Endothelial cell of umbilical vein (primary cell): ENCODE data around the gene TLE3. TPM values are rescaled to one million over a fixed set of nuclear protein-coding genes. Genes with fewer than 3 reads are reported as not detected.
A peak's percentile ranks its signal among the peaks of the same experiment; 100 is the strongest.

Experiments
- BruUV-seq: library from RNA; stranded (reverse); fragments of 400-500 nt; replicated peaks from 2 replicates; lab custom pipeline; 2021; lab: Mats Ljungman, UMichigan
- CTCF ChIA-PET: fragments of 300-600, 350-600 bp; sonication (Branson Sonifier 250); formaldehyde crosslinking; loops from one replicate; lab custom pipeline; 2021; ENCODE audit warnings: antibody characterized with exemption, inconsistent platforms; lab: Charles Lee
- POLR2A ChIA-PET: fragments of 300-600, 350-600 bp; sonication (Branson Sonifier 250); formaldehyde crosslinking; loops from one replicate; lab custom pipeline; 2021; ENCODE audit warnings: antibody characterized with exemption, inconsistent platforms; lab: Charles Lee
- DNase-seq: peaks from one replicate; pipeline ENCODE4 v3.0.0-alpha.2; 2011; ENCODE audit warnings: low read depth, low spot score
- FAIRE-seq: peaks from 2 replicates; lab custom pipeline; 2011; peaks lifted over from hg19 to GRCh38; lab: Jason Lieb, UNC
- H2AFZ ChIP-seq: 2 replicates; pipeline ENCODE4 v1.6.0; 2012; ENCODE audit warnings: low read depth, low read length, control low read depth, inconsistent platforms
- H3K27ac ChIP-seq: 2 replicates; pipeline ENCODE4 v1.5.1; 2011; ENCODE audit warnings: low read depth, mild to moderate bottlenecking, control low read depth, low read length, moderate library complexity; ENCODE audit not compliant: insufficient read depth
- H3K27me3 ChIP-seq, 2 experiments: 2 replicates each; pipeline versions ENCODE4 v1.6.0 to v1.6.1; 2011; ENCODE audit warnings: low read length in 2 of 2, mixed read lengths in 1 of 2; ENCODE audit not compliant: control insufficient read depth in 2 of 2, insufficient read depth in 2 of 2
- H3K36me3 ChIP-seq, 2 experiments: 2 replicates in 1 of 2; 3 replicates in 1 of 2; pipeline ENCODE4 v1.5.1; 2011; ENCODE audit warnings: low read length in 2 of 2, mild to moderate bottlenecking in 1 of 2, moderate library complexity in 1 of 2; ENCODE audit not compliant: control insufficient read depth in 2 of 2, insufficient read depth in 2 of 2; ENCODE audit errors: extremely low read depth in 1 of 2
- H3K4me1 ChIP-seq: 3 replicates; pipeline ENCODE4 v1.5.1; 2011; ENCODE audit warnings: mild to moderate bottlenecking, low read length; ENCODE audit not compliant: control insufficient read depth, insufficient read depth; ENCODE audit errors: extremely low read depth
- H3K4me2 ChIP-seq: 2 replicates; pipeline ENCODE4 v1.6.1; 2011; ENCODE audit warnings: low read length, control low read depth, mixed read lengths; ENCODE audit not compliant: insufficient read depth
- H3K4me3 ChIP-seq, 3 experiments: fragments of 200-600 bp in 1 of 3; sonication (generic), shearing (Covaris generic) in 1 of 3; replicated peaks in 1 of 3; 2 replicates each; pipeline ENCODE4 v1.5.1; 2011 to 2016; ENCODE audit warnings: control low read depth in 3 of 3, low read length in 3 of 3, mild to moderate bottlenecking in 2 of 3, inconsistent platforms in 1 of 3, low read depth in 1 of 3, moderate library complexity in 1 of 3; ENCODE audit not compliant: insufficient read depth in 1 of 3
- H3K79me2 ChIP-seq: 2 replicates; pipeline ENCODE4 v1.6.0; 2012; ENCODE audit warnings: low read length, inconsistent platforms; ENCODE audit not compliant: control insufficient read depth, insufficient read depth
- H3K9ac ChIP-seq: replicated peaks from 2 replicates; pipeline ENCODE3; 2011; ENCODE audit warnings: low read length, control low read depth; ENCODE audit not compliant: insufficient read depth; ENCODE audit errors: extremely low read depth
- H3K9me1 ChIP-seq: replicated peaks from 3 replicates; pipeline ENCODE4 v1.6.0; 2011; ENCODE audit warnings: mild to moderate bottlenecking, low read length; ENCODE audit not compliant: control insufficient read depth, insufficient read depth; ENCODE audit errors: extremely low read depth
- H3K9me3 ChIP-seq: replicated peaks from 2 replicates; pipeline ENCODE4 v1.5.1; 2012; ENCODE audit warnings: low read length, inconsistent platforms; ENCODE audit not compliant: control insufficient read depth, insufficient read depth
- H4K20me1 ChIP-seq: replicated peaks from 2 replicates; pipeline ENCODE3; 2011; ENCODE audit warnings: mild to moderate bottlenecking, low read length; ENCODE audit not compliant: control insufficient read depth, insufficient read depth; ENCODE audit errors: extremely low read depth
- EZH2 ChIP-seq: IDR thresholded peaks from 2 replicates; pipeline ENCODE4 v1.6.1; 2012; ENCODE audit warnings: borderline replicate concordance, low read depth, mild to moderate bottlenecking, moderate library complexity, low read length, inconsistent platforms; ENCODE audit not compliant: severe bottlenecking
- FOS ChIP-seq: IDR thresholded peaks from 2 replicates; pipeline ENCODE4 v1.6.1; 2011; ENCODE audit warnings: mild to moderate bottlenecking, low read length, moderate library complexity, borderline replicate concordance; ENCODE audit not compliant: insufficient read depth
- GATA2 ChIP-seq: IDR thresholded peaks from 2 replicates; pipeline ENCODE4 v1.7.0; 2011; ENCODE audit warnings: low read depth, mild to moderate bottlenecking, moderate library complexity, mixed read lengths, low read length; ENCODE audit not compliant: insufficient read length, insufficient read depth
- JUN ChIP-seq: IDR thresholded peaks from 2 replicates; pipeline ENCODE4 v1.6.1; 2011; ENCODE audit warnings: borderline replicate concordance, low read depth; ENCODE audit not compliant: insufficient read length, insufficient read depth
- MYC ChIP-seq: IDR thresholded peaks from one replicate; pipeline ENCODE4 v1.6.1; 2011; ENCODE audit warnings: mild to moderate bottlenecking, low read depth, low read length
- POLR2A ChIP-seq: IDR thresholded peaks from 2 replicates; pipeline ENCODE4 v1.6.1; 2012; ENCODE audit warnings: low read depth, mild to moderate bottlenecking, control low read depth, low read length
- POLR2AphosphoS5 ChIP-seq: IDR thresholded peaks from 2 replicates; pipeline ENCODE4 v1.6.1; 2012; ENCODE audit warnings: low read depth, mild to moderate bottlenecking, control low read depth, low read length, moderate library complexity; ENCODE audit not compliant: insufficient read depth
- dilution Hi-C: fragments of 300-500 bp; cut with MboI; formaldehyde crosslinking; loops from one replicate; pipeline ENCODE4 v1.15.0; 2019; ENCODE audit warnings: low sequenced_read_pairs; ENCODE audit not compliant: extremely low pct_ligation_motif_present
- intact Hi-C: fragments of 100-400 bp; cut with micrococcal nuclease; formaldehyde crosslinking; loops from one replicate; pipeline ENCODE4 v1.10.0; 2022
- polyA plus RNA-seq, 4 experiments: library from polyadenylated mRNA; depleted of rRNA in 3 of 4; stranded (reverse) in 3 of 4; unstranded in 1 of 4; fragments of >200 nt; gene quantifications; 2 replicates each; pipeline versions ENCODE4 v1.2.1 to v1.2.3, GENCODE V29; 2011 to 2012; ENCODE audit warnings: missing spikeins in 1 of 4
- total RNA-seq: library from RNA; stranded (reverse); gene quantifications from 2 replicates; pipeline ENCODE4 v1.2.3, GENCODE V29; 2021
- TF ChIP-seq, protein P1 (sequence below): IDR thresholded peaks from 2 replicates; pipeline ENCODE4 v1.6.1; 2011; ENCODE audit not compliant: insufficient read depth, insufficient read length
- TF ChIP-seq, protein P2 (sequence below), 2 donors: IDR thresholded peaks; 1 replicate in 1 of 2; 2 replicates in 1 of 2; pipeline ENCODE4 v1.5.1; 2011; ENCODE audit warnings: low read length in 2 of 2, mild to moderate bottlenecking in 2 of 2, moderate library complexity in 2 of 2, control low read depth in 1 of 2, inconsistent platforms in 1 of 2, low read depth in 1 of 2; ENCODE audit not compliant: insufficient read depth in 1 of 2; ENCODE audit errors: extremely low read depth in 1 of 2

The TLE3 gene
- total and polyA plus RNA-seq, 2 donors (not counting 3 experiments of a cell fraction or from before 2014, with no cell fraction given) = 40.5 to 56.9 TPM

DNA sequence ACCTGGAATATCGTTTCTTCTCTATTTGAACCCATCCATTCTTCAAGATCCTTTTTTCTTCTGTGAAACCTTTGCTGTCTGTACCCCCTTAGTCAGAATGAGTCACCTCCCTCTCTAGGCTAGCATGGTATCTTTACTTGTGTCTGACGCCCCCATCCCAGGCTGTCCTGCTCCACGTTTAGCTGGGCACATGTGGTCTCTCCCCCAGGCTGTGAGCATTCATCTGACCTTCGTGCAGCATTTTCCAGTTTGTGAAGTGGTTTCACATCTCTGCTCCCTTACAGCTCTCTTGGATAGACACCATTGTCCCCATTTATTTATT lies 14.3 kb upstream of the TLE3 start:
- ChIA-PET CTCF (interaction anchor here (1.0 to 4.3 kb wide), 5 partner anchors 10 to 69 kb away, joined by 3 to 60 read pairs (median 7); partner anchors contain the start of gene TLE3), POLR2A (interaction anchor here (0.6 to 1.7 kb wide), 2 partner anchors 11 to 360 kb away, joined by 3 to 26 read pairs; no protein-coding TSS in a partner anchor)
- H3K4me2 ChIP-seq = peak overlapping the region; percentile 8
- H3K4me3 ChIP-seq = no peak overlapping the region
- no TSS peak for BruUV-seq
- dilution Hi-C loops = no loop called here
- H3K27me3 ChIP-seq = peaks cover 3 to 5% of the 10 kb centered on the region in 2 experiments
- H3K9me1 ChIP-seq = no peaks in the 10 kb centered on the region
- no peak overlapping the region for H2AFZ ChIP-seq
- intact Hi-C loops = no loop called here
- FAIRE-seq (no peak), DNase-seq (no peak)
- TF ChIP-seq, protein P1, sequence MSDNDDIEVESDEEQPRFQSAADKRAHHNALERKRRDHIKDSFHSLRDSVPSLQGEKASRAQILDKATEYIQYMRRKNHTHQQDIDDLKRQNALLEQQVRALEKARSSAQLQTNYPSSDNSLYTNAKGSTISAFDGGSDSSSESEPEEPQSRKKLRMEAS = no peak
- no peak for TF ChIP-seq JUN
- no peak for TF ChIP-seq FOS
- TF ChIP-seq EZH2 = no peak
- TF ChIP-seq POLR2A = no peak
- no peak for TF ChIP-seq POLR2AphosphoS5
- TF ChIP-seq, protein P2, sequence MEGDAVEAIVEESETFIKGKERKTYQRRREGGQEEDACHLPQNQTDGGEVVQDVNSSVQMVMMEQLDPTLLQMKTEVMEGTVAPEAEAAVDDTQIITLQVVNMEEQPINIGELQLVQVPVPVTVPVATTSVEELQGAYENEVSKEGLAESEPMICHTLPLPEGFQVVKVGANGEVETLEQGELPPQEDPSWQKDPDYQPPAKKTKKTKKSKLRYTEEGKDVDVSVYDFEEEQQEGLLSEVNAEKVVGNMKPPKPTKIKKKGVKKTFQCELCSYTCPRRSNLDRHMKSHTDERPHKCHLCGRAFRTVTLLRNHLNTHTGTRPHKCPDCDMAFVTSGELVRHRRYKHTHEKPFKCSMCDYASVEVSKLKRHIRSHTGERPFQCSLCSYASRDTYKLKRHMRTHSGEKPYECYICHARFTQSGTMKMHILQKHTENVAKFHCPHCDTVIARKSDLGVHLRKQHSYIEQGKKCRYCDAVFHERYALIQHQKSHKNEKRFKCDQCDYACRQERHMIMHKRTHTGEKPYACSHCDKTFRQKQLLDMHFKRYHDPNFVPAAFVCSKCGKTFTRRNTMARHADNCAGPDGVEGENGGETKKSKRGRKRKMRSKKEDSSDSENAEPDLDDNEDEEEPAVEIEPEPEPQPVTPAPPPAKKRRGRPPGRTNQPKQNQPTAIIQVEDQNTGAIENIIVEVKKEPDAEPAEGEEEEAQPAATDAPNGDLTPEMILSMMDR (IDR thresholded peaks at IDR 0.05; ENCODE audit: extremely low read depth in 1 of 2, insufficient read depth in 1 of 2, low read depth in 1 of 2, low read length in 2 of 2) = no peak
- TF ChIP-seq GATA2 = no peak
- TF ChIP-seq MYC = no peak
- H4K20me1 ChIP-seq = no peaks in the 10 kb centered on the region
- H3K9me3 ChIP-seq = no peaks in the 10 kb centered on the region
- H3K36me3 ChIP-seq = no peaks in the 10 kb centered on the region
- no peaks in the 10 kb centered on the region for H3K79me2 ChIP-seq
- peaks cover 13% of the 10 kb centered on the region for H3K4me1 ChIP-seq
- H3K27ac ChIP-seq = no peak overlapping the region
- no peak overlapping the region for H3K9ac ChIP-seq
